A172 (cell line): ENCODE measurements around the gene RANBP17. TPM values are rescaled to one million over a fixed set of nuclear protein-coding genes. Genes with fewer than 3 reads are reported as not detected.
"Not testable (repeated sequence)": the region's sequence is repeated elsewhere in the genome, so short reads cannot be mapped to it uniquely, and the experiment has no call there.

Experiments used
- DNase-seq: peaks from one replicate; pipeline ENCODE4 v3.0.0-alpha.2; 2015; ENCODE audit warnings: low spot score
- total RNA-seq: library from RNA; depleted of rRNA; stranded (reverse); fragments of >200 nt; shearing (Covaris generic); gene quantifications from 2 replicates; pipeline ENCODE4 v1.2.3, GENCODE V29; 2014; rRNA removed

RANBP17 gene
- total RNA-seq: not detected in 2 replicates

DNA sequence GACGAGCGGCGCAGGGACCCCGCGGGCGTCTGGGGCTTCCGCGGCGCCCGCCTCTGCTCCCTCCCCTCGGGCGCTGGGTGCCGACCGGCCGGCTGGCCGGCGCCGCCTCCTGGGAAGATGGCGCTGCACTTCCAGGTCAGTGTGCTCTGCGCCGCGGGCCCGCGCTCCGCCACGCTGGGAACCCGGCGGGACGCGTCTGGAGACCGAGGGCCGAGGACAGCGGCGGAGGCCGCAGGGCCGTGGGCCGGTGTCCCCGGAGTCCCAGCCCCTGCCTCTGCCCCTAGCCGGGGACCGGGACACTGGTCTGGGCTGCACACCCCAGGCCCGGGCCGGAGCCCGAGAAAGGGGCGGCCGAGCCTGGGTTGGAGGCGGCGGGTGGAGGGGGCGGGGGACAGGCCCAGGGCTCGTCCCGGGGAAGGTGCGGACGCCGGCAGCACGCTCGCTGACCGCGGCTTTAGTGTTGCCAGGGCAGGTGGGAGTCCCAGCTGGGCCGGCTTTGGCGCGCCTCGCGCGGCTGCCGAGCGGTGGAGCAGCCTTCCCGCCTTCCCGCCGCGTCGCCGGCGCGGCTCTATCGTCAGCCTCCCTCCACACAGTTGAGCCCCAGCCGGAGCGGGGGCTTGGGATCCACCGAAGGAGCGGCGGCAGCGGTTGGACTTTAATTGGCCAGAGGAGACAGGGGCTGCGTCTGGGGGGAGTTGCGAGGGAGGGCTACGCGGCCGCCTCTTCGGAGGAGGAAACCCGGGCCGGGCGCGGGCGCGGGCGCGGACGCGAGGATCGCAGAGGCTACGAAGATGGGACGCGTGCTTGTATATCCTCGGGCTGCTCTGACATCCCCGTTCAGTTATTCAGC, at the start of gene RANBP17:
RANBP17 (plus strand) TSS at position 102 of the 850 bp plus-strand sequence.
- DNase-seq: no peak

DNA sequence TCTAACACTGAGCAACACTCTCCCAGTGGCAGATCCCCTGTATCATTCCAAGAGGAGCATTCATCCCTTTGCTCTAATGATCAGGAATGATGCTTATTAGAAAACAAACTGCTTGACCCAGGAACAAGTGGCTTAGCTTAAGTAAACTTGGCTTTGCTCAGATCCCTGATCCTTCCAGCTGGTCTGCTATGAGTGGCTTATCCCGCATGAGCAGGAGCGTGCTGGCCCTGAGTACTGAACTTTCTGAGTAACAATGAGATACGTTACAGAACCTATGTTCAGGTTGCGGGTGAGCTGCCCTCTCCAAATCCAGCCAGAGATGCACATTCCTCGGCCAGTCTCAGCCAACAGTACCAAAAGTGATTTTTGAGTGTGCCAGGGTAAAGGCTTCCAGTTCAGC, 48.6 kb upstream of the RANBP17 start:
- no peak for DNase-seq

DNA sequence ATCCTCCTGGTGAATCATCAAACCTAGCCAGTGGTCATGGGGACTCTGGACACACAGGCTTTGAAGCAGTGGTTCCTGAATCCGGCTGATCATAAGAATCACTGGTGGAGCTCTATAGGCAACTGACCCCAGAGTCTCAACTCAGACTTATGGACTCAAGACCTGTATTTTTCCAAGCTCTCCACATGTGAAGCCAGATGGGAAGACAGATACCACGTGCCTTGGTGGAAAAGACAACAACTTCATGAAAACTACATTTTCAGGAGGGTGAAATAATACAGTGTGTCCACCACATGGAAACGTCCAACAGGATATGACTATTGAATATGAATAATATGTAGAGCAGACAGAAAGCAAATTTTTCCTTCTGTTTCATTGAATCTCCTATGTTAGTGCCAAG, 44.6 kb upstream of the RANBP17 start:
- DNase-seq: no peak

DNA sequence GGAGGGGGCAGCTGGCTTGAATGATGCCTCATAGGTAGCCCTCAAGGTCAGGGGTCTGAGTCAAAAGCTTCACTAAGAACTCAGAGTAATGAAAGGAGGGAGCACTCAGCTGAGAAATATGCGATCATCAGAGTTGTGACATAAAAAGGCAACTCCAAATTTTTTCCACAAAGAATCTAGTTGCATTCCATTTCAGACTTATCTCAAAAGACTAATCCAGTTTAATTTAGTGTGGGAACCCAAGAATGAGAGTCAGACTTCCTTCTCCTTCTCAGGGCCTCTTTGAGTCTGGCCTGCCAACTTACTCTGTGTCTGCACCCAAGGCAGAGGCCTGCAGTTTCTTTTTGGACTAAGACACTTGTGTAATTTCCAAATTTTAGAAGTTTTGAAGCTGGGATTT, 43.6 kb upstream of the RANBP17 start:
- no peak for DNase-seq

DNA sequence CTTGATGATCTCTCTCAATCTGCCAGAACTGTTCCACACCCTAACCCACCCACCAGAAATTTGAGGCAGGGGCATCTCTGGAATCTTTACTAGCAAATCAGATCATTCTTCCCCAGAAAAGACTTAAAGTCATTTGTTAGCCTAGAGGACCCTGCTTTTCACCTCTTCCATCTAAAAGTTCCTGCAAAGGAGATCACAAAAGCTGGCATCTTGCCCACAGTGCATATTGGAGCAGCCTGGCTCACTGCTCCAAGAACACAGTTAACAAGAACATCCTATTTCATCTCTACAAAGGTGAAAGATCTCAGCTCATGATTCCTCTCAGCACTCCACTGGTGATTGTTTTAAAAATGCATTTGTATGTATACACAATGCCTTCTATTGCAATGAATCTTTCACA, 42.0 kb upstream of the RANBP17 start:
- no peak for DNase-seq

DNA sequence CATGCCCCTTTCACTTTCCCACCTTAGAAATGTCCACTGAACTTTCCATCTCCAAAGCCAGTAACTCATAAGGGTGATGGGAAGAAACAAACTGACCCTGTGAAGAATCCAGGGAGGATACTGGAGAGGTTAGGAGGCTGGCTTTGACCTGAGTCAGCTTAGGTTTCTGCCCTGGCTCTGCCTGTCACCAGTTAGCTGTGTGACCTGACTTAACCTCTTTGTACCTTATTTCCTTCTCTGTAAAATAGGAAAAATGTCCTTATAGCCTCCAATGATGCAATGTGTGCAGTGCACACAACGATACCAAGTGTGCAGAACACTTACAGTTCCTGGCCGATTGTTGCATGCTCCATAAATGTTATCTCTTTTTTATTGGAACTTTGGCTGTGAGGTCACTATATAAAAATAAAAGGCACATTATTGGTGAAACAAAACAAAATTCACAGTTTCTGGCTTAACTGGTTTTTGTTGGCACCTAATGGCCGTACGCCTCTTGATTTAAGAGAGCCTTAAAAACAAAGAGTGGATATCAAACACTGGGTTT, 40.5 kb upstream of the RANBP17 start:
- no peak for DNase-seq

DNA sequence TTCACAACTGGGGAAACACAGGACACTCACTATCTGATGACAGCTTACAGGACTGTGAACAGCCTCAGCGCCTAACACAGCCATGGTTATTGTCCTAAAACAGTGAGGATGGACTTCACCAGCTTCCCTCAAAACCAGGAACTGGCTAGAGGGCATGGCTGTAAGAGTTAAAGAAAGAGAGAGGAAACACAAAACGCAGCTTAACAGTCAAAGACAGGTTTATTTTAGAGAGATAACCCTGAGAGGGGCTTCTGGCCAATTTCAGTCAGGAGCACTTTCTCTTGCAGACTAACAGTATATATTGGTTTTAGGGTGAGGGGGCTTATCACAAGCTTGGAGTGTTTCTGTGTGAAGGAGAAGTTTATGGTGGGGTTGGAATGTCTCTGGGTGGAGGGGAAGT, 35.7 kb upstream of the RANBP17 start:
- no peak for DNase-seq

DNA sequence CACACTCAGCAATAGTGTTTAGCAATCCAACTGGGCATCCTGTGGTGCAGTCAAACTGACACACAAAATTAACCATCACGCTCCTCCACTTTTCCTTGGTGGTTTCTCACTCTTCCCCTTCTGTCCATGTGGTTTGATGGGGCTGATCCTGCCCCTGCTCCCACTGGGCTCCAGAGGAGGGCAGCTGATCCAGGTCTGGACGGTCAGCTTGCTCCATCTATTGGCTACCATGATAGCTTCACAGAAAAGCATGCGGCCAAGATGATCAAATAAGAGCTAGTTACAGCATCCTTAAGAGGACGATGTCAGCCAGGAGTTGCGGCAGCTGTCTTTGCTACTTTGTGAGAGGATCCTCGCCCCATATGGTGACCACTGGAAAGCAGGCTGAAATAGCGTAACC, 29.6 kb upstream of the RANBP17 start:
- DNase-seq: no peak

DNA sequence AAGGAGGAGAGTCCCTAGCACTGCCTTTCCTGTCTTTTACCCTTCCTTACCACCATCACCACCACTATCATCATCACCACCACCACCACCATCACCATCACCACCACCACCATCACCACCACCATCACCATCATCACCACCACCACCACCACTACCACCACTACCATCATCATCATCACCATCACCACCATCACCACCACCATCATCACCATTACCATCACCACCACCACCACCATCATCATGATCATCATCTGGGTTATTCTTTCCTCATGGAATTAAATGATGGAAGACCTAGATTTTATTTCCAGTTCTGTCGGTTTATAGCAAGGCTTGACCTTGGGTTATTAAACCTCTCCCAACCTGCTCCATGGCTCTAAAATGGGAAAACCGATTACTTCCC, 27.8 kb upstream of the RANBP17 start:
- DNase-seq: not testable (repeated sequence)

DNA sequence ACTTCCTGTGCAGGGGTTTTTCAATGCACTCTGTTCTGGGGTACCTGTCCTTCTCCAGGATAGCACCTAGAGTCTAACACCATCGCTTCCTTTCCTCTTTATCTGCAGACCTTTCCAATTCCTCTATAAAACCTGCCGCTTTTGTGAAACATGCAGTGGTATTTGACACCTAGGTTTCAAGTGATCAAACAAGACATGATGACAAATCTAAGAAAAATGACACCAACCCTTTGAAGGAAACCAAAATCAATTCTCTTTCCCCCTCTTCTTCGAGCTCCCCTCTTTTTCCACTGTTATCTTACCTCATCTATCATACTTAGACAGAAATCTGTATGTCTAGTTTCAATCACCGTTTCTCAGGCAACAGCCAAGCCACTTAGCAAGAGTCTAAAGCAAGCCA, 25.6 kb upstream of the RANBP17 start:
- no peak for DNase-seq

DNA sequence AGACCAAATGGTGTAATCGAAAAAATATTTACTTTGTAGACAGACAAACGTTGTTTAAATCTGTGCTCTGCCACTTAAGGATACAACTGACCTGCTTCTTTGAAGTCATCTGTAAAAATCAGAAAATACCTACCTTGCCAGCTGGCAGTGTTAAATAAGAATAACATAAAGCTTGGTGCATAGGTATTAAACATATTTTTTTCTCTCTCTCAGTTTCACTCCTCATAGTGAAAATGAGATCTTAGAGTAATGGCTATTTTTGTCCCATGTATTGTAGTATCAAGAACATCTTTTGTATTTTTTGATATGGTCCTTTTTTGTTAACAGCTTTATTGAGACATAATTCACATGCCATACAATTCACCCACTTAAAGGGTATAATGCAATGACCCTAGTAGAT, 17.9 kb upstream of the RANBP17 start:
- DNase-seq: no peak

DNA sequence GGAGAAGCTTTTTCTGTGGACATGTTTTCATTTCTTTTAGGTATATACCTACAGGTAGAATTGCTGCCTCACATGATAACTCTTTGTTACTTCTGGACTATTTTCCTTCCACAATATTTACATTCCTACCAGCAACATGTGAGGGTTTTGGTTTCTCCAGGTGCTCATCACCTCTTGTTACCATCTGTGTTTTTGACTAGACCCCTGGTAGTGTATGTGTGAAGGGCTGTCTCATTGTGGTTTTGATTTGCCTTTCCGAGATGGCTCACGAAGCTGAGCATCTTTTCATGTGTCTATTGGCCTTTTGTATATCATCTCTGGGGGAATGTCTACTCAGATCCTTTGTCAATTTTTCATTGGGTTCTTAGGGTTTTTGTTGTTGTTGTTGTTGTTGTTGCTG, 17.2 kb upstream of the RANBP17 start:
- no peak for DNase-seq

DNA sequence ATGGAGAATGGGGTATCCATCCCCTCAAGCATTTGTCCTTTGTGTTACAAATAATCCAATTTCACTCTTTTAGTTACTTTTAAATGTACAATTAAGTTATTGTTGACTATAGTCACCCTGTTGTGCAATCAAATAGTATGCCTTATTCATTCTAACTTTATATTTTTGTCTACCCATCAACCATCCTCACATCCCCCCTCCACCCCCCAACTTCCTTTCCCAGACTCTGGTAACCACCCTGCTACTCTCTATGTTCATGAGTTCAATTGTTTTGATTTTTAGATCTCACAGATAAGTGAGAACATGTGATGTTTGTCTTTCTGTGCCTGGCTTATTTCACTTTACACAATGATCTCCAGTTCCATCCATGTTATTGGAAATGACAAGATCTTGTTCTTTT, 15.4 kb upstream of the RANBP17 start:
- DNase-seq: no peak

DNA sequence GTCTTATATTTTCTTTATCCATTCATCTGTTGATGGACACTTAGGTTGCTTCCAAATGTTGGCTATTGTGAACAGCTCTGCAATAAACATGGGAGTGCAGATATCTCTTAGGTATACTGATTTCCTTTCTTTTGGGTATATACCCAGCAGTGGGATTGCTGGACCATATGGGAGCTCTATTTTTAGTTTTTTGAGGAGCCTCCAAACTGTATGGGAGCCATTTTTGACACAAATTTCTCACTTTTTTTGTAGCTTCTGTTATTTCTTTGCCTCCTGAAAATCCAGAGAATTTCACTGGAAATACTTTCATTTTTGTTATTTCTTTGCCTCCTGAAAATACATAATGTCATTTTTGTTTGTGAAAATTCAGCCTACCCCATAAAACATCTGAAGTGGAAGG, 15.0 kb upstream of the RANBP17 start:
- no peak for DNase-seq

DNA sequence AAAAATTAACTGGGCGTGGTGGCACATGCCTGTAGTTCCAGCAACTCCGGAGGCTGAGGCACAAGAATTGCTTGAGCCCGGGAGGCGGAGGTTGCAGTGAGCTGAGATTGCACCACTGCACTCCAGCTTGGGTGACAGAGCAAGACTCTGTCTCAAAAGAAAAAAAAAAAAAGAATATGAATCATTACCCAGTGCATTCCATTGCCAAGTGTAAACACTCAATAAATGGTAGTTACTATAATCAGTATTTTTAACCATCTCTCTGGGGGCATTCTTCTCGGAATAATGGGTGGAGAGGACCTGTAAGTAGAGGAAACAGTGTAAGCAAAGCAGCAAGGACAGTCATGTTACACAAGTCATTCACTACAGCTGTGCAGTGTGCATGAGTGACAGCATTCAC, 13.8 kb upstream of the RANBP17 start:
- no peak for DNase-seq

DNA sequence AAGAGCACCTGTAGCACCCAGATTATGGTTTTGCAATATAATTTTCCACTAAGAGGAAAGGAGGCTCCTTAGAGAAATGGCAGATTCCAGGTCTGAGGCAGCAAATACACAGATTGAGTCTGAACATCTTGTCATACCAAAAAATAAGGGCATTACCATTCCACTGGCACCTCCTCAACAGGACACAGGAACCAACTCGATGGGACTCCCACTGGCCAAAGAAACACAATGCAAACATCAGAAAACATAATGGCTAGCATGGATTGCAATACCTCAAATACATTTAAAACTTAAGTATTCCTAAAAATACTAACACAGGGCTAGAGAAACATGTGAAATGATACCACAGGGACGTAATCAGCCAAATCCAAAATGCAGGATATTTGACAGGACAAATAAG, 12.4 kb upstream of the RANBP17 start:
- DNase-seq: no peak

DNA sequence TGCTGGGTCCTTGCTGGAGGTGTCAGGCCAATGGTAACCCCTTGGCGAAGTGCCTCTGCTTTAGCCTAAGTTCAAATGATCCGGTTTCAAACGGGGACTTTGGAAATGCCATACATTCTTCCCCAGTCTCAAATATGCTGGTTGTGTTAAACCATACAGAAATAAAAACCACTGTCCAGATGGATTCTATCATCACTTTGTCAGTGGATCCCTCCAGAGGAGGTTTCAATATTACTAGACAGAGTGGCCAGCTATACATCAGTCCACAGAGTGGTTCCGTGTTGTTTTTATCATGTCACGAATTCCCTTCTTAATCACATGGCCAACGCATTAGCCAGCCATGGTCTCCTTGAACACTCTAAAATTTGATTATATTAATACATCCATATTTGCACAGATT, 7.3 kb upstream of the RANBP17 start:
- no peak for DNase-seq

DNA sequence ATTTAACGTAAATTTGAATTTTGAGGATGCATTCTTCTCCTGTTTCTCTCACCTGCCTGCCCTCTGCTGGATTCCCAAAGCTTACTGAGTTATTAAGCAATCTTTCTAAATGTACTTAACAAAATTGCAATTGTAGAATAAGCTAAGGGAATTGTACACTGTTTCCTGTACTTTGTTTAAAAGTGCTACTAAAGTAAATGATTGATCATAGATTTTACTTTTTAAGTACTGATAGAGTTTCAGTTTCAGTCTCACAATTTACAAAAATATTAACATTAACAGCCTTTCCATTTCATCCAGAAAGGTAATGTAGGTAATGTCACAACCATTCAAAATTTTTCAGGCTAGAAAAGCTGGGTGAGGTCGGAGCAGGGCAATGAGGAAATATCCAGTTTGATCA, 4.8 kb upstream of the RANBP17 start:
- DNase-seq: no peak

DNA sequence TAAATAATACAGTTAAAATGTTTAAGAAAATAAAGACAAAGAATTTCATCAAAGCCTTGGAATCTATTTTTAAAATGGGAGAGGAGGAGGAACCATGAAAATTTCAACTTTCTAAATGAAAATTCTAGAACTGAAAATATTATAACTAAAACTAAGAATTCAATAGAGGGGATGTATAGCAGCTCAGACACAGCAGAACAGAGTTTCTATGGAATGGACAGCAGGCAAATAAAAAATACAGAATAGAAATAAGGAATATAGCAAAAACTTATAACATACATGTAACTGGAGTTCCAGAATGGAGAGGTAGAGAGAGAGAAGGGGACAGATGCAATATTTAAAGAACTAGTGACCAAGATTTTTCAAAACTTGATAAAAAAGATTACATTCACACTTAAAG, 1.4 kb upstream of the RANBP17 start:
- DNase-seq: no peak

DNA sequence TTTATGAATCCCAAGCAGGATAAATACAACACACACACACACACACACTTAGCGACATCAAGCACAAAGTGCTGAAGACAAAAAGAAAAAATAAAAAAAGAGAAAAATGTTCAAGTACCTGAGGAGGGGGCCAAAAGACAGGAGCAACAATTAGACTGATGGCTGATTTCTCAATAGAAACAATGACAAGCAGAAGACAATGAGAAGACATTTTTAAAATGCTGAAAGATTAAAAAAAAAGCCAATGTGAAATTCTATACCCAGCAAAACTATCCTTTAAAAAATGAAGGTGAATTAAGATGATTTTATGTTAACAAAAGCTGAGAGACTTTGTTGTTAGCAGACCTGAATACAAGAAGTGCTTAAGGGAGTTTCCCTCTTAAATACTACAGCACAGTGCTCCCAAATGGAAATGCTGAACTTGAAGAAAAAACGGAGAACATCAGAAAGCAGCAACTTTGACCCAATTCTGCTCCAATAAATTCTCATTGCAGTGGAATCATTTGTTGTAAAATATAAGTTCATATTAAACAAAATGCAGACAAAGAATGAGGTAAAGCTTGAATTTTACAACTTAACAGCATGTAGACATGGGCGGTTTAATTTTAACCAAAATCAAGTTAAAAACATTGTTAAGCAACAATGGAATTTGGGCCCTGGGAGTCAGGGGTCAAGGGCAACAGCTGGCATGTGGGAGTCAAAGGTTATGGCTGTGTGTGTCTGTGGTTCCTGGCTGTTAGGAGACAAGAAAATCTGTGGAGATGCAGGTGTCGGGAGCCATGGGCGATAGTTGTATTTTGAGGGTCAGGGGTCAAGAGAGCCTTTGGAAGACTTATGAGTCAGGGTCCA, 776 bp upstream of the RANBP17 start:
- DNase-seq: no peak

DNA sequence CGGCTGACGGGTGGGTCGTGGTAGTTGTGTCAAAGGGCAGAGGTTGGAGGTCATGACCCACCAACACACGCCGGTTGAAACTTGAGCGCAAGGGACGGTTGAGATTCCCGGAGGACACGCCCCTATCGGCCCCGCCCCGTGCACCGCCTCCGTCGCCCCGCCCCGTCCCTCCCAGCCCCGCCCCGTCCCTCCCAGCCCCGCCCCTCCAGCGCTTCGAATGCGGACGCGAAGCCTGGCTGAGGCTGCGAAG, 226 bp upstream of the RANBP17 start:
- DNase-seq: no peak

DNA sequence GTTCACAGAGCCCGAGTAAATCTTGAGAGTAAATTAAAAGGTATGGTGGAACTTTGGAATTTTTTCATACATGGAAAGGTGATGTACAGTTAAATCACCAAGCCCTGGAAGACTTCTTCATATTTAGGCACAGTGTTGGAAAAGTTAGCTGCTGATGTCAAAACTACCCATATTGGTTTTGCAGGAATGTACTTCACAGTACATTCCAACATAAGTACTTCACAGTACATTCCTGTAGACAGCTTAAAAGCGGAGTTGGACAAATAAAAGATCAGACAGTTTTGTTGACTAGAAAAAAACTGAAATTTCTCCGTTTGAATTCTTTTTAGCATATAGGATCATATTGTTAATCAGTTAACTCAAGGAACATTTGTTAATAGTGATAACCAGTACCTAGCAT, 1.8 kb downstream of the RANBP17 start:
- DNase-seq: no peak

DNA sequence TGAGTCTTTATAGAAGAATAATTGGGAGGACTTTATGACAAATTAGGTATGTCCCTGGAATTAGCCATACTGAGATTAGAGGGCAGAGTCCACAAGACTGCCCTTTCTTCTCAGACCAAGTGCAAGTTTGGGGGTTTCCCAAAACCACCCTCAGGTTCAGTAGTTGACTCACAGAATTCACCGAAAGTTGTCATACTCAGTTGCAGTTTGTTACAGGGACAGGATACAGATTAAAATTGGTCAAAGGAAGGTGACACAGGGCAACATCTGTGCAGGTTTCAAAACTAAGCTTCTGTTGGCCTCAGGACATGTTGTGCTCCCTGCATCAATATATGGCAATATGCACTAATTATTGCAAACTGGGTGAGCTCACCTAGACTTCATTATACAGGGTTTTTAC, 3.8 kb downstream of the RANBP17 start:
- no peak for DNase-seq
